ENCODE measurements around the gene UTP20.

UTP20 gene

DNA sequence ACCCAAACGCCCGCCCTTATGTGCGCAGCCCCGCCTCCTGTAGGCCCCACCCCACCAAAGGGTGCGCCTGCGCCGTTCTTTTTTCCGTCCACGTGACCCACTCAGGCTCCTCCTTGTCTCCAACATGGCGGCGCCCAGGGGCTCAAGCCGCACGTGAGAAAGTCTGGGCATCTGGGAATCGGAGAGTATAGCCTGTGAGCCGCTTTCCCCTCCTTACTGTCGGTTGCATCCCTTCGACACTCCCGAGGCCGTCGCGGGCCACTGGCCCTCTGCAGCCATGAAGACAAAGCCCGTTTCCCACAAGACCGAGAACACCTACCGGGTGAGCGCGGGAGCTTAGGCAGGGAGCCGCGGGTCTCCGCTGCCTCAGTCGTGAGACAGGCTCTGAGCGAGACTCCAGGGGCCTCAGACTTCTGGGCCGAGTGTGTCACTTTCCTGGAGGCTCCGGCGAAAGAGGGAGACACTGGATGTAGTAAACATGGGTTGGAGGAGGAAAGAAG lies at the start of gene UTP20:
Gene UTP20 (plus strand): TSS at position 100 of the 500 bp plus-strand sequence. CDS start 178 bp downstream, at position 278.
- peak; percentile 91 to 92 for DNase-seq

DNA sequence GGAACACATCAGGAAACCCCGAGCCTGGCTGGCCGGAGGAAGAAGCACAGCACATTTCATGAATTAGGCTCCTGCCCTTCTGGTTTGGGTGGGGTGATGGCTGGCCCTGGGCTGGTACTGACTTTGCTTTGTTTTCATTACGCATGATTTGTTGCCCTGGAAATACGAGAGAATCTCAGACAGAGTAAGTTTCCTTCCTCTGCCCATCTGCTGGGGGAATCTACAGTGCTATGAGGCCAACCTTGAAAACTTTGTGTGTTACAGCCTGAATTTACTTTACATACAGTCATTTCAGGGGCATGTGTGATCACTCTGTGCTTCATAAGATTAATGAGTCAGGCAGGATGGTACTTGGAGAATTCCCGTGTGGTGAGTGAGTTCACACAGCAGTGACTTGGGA lies 49.4 kb upstream of the UTP20 start:
- no peak for DNase-seq

DNA sequence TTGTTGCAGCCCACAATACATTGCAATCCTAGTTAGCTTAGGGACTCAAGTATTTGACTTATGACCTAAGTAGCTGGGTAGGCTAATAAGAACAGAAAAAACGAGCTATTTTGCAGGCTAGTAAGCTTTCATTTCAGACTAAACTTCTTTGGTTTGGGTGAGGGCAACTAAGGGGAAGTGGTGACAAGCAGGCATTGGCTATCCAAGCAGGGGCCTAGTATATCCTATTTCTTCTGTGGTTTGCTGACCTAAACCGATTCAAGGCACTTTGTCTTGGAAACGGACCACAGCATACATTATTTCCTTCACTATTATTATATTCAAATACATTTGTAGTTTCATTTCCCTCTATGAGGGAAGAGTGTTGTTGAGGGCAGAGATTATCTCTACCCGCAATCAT lies 48.3 kb upstream of the UTP20 start:
- no peak for DNase-seq

- DNase-seq = no peak
Measured at GRCh38 chr12:101235686-101236085, 44.2 kb upstream of the UTP20 start.

DNA sequence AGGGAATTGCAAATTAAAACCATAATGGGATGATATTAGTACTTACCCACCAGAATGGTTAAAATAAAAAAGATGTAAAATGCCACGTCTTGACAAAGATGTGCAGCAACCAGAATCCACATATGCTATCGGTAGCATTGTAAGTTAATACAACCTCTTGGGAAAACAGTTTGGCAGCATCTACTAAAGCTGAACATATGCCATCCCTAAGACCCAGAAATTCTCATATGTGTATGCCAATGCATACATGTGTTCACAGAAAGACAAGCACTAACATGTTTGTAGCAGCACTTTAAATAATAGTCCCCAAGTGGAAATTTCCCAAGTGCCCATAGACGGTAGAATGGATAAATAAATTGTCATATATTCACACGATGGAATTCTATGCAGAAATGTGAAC lies 41.6 kb upstream of the UTP20 start:
- DNase-seq = no peak

GRCh38 chr12:101238800-101239329 lies 41.0 kb upstream of the UTP20 start:
- DNase-seq = no peak

DNA sequence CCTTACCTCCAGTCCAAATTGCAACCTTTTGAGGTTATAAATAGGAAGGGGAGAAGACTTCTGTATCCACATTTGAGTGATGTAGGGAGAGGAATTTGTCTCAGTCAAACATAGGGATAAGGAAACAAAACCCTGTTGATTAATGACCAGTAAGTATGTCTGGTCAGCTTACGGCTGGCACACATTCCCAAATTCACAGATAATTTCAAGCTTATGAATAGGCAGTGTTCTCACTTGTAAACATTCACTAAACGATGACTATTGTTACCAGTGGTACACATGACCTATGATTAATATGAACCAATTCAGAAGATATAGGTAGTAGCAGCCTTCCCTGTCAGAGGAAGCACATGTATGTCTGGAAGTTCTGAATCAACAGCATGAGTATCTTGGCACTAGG lies 36.8 kb upstream of the UTP20 start:
- no peak for DNase-seq

GRCh38 chr12:101243616-101244015 lies 36.3 kb upstream of the UTP20 start:
- no peak for DNase-seq

GRCh38 chr12:101256266-101256665 lies 23.6 kb upstream of the UTP20 start:
- DNase-seq = no peak

GRCh38 chr12:101257357-101257756 lies 22.5 kb upstream of the UTP20 start:
- DNase-seq = no peak

GRCh38 chr12:101267111-101267510 lies 12.8 kb upstream of the UTP20 start:
- no peak for DNase-seq

- DNase-seq = no peak
Measured at GRCh38 chr12:101276433-101276832, 3.5 kb upstream of the UTP20 start.

GRCh38 chr12:101277443-101277842 lies 2.5 kb upstream of the UTP20 start:
- DNase-seq = no peak

DNA sequence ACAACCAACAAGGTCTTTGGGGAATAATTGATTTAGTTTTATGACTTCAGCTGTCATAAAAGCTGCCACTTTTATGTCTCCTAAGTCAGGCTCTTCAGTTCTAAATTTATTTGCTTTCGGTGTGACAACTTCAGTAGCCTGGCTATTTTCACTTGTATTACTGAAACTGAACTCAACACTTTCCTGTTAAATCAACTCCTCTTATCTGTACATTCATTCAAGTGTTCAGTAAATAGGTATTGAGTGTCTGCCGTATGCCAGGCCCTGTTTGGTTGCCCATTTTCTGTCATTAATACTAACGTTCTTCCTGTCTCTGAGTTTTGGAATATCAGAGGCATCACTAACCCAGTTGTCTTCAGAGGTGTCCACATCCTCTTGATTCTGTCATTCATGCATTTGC lies 7.5 kb downstream of the UTP20 start:
- DNase-seq = no peak

DNA sequence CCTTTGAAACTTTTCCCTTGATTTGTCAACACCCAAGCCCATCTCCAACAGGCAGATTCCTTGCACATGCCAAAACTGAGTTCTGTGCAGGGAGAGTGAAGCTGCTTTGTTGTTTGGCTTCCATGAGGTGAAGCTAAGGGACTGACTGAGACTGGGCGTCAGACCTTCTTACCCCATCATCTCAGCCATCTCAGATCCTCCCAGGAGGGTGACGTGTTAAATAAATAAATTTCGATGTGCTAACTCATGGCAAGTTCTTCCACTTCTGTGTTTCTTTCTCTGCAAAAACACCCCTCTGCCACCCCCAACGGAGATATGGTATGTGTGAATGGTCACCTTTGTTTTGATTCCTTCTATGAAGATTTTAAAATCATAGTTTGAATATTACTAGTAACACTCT lies 17.8 kb downstream of the UTP20 start:
- no peak for DNase-seq

- no peak for DNase-seq
Measured at GRCh38 chr12:101298426-101298825, 18.5 kb downstream of the UTP20 start.

- DNase-seq = no peak
Measured at GRCh38 chr12:101299346-101299745, 19.4 kb downstream of the UTP20 start.

DNA sequence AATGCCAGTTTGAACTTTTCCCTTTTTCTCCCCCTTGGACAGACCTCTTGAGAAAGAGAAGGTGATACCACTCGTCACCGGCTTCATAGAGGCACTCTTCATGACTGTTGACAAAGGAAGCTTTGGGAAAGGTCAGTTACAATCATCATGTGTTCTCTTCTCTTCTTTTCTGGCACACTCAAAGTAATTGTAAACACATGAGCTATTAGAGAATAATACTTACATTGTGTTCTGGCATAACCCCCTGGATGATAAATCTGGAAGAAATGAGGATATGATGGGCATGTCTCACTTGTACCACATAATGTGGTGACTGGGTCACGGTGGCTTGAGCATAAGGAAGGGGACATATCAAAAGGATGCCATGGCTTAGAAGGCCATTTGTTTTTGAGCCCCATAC lies 20.0 kb downstream of the UTP20 start:
- no peak for DNase-seq

GRCh38 chr12:101302741-101303140 lies 22.8 kb downstream of the UTP20 start:
- no peak for DNase-seq

GRCh38 chr12:101305226-101305779 lies 25.4 kb downstream of the UTP20 start:
- no peak for DNase-seq

DNA sequence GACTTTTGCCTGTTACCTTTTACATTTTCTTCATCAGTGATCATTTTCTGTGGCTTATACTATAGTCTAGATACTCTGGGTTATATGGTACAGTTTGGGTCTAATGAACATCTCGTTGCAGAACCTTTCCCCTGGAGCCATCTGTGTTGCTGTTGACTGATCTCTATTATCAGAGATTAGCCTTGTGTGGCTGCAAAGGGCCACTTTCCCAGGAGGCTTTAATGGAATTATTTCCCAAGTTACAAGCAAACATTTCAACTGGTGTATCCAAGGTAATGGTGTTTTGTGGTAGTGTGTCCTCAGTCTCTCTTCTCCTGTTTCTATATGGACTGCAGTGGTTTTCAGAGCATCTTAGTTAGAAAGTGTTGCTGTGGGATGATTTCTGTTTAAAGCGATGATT lies 25.9 kb downstream of the UTP20 start:
- DNase-seq = no peak

- no peak for DNase-seq
Measured at GRCh38 chr12:101322480-101322879, 42.6 kb downstream of the UTP20 start.

DNA sequence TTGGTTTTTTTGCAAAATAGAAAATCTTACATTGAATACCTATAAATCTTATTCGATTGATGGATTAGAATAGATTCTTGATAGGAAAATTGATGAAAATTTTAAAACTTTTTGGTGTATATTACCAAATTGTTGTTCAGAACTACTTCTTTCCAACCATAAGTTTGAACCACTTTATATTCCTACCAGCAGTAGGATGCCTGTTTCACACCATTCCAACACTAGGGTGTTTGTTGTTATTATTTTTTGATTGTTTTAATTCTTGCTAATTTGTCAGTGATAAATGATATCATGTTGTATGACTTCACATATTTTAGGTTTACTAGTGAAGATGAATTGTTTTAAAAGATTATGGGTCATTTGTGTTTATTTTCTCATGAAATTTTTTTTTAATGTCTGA lies 43.4 kb downstream of the UTP20 start:
- DNase-seq = no peak

- DNase-seq = no peak
Measured at GRCh38 chr12:101325590-101325989, 45.7 kb downstream of the UTP20 start.

- DNase-seq = no peak
Measured at GRCh38 chr12:101327051-101327450, 47.1 kb downstream of the UTP20 start.

Data from stimulated activated CD4-positive, alpha-beta T cell treated with anti-CD3 and anti-CD28 coated beads, Interleukin-2, amount 100 ng/mL, for 48 hours (primary cell).